WTC11 (cell line): Measurements from ENCODE around the gene INSYN1.

ENCODE experiments used
- AFF4 ChIP-seq: sonication (generic); formaldehyde crosslinking; IDR thresholded peaks from 2 replicates; pipeline ENCODE4 v1.8.1; 2023; ENCODE audit warnings: mild to moderate bottlenecking, missing genetic modification reagents, borderline replicate concordance
- ATF6 ChIP-seq: sonication (generic); formaldehyde crosslinking; IDR thresholded peaks from 2 replicates; pipeline ENCODE4 v1.8.1; 2023; ENCODE audit warnings: mild to moderate bottlenecking, missing genetic modification reagents
- CTCF ChIP-seq: fragments of 200-600 bp; IDR thresholded peaks from 2 replicates; pipeline ENCODE4 v1.8.0; 2022; ENCODE audit warnings: antibody characterized with exemption
- JUN ChIP-seq: sonication (generic); formaldehyde crosslinking; IDR thresholded peaks from 2 replicates; pipeline ENCODE4 v1.8.0; 2023; ENCODE audit warnings: mild to moderate bottlenecking, missing genetic modification reagents
- TCF7 ChIP-seq: sonication (generic); formaldehyde crosslinking; IDR thresholded peaks from 2 replicates; pipeline ENCODE4 v1.8.0; 2022; ENCODE audit warnings: mild to moderate bottlenecking, low read depth, missing genetic modification reagents, moderate library complexity
- USF2 ChIP-seq: sonication (generic); formaldehyde crosslinking; IDR thresholded peaks from 2 replicates; pipeline ENCODE4 v1.8.1; 2023; ENCODE audit warnings: mild to moderate bottlenecking, missing genetic modification reagents, moderate library complexity
- ZNF138 ChIP-seq: sonication (generic); formaldehyde crosslinking; conservative IDR thresholded peaks from 2 replicates; pipeline ENCODE4 v1.8.1; 2022; ENCODE audit warnings: mild to moderate bottlenecking, moderate library complexity, missing genetic modification reagents

GRCh38 chr15:73760330-73761329 is 7.5 kb upstream of the INSYN1 start:
- TF ChIP-seq AFF4 (CRISPR knock-in tag) (no peak), ATF6 (no peak), CTCF (no peak), JUN (CRISPR knock-in tag) (no peak), ZNF138 (CRISPR knock-in tag) (no peak), USF2 (CRISPR knock-in tag) (no peak), TCF7 (CRISPR knock-in tag) (no peak)
